IPS-18a (cell line): ENCODE results near the gene LRP5.
"Not testable (repeated sequence)": the region's sequence is repeated elsewhere in the genome, so short reads cannot be mapped to it uniquely, and the experiment has no call there.

ENCODE experiments used
- H3K27ac ChIP-seq: one replicate; pipeline ENCODE4 v1.5.1; 2013; ENCODE audit warnings: low read length
- H3K27me3 ChIP-seq: one replicate; pipeline ENCODE4 v1.6.1; 2013; ENCODE audit warnings: mild to moderate bottlenecking, low read length; ENCODE audit not compliant: control insufficient read depth, insufficient read depth
- H3K36me3 ChIP-seq: one replicate; pipeline ENCODE4 v1.6.1; 2013; ENCODE audit warnings: low read depth, low read length; ENCODE audit not compliant: control insufficient read depth
- H3K4me1 ChIP-seq: one replicate; pipeline ENCODE4 v1.6.1; 2013; ENCODE audit warnings: low read depth, low read length; ENCODE audit not compliant: control insufficient read depth
- H3K4me3 ChIP-seq: one replicate; pipeline ENCODE4 v1.5.1; 2013; ENCODE audit warnings: low read length
- H3K9ac ChIP-seq: one replicate; pipeline ENCODE4 v1.6.1; 2013; ENCODE audit warnings: mild to moderate bottlenecking, low read length, moderate library complexity
- H3K9me3 ChIP-seq: one replicate; pipeline ENCODE4 v1.6.1; 2013; ENCODE audit warnings: low read depth, low read length; ENCODE audit not compliant: control insufficient read depth

The LRP5 gene

DNA sequence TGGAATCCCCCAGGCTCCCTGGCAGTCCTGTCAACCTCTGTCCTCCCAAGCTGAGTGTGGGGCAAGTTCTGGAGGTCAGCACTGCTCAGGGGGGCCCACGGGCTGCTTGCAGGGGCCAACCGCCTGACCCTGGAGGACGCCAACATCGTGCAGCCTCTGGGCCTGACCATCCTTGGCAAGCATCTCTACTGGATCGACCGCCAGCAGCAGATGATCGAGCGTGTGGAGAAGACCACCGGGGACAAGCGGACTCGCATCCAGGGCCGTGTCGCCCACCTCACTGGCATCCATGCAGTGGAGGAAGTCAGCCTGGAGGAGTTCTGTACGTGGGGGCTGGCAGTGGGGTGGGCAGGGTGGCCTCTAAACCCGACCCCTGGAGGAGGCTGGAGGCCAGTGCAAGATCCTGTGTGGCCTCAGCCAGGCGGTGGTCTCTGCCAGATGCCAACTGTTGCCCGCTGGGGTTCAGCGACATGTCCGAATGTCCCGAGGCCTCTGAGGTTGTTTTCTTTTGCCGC is 113.5 kb downstream of the LRP5 start:
- Histone ChIP-seq H3K9me3 (peaks cover 5% of the 10 kb centered on the region), H3K4me3 (no peak overlapping the region), H3K9ac (no peak overlapping the region), H3K4me1 (no peaks in the 10 kb centered on the region), H3K36me3 (peaks cover 13% of the 10 kb centered on the region), H3K27me3 (no peaks in the 10 kb centered on the region), H3K27ac (no peak overlapping the region)

DNA sequence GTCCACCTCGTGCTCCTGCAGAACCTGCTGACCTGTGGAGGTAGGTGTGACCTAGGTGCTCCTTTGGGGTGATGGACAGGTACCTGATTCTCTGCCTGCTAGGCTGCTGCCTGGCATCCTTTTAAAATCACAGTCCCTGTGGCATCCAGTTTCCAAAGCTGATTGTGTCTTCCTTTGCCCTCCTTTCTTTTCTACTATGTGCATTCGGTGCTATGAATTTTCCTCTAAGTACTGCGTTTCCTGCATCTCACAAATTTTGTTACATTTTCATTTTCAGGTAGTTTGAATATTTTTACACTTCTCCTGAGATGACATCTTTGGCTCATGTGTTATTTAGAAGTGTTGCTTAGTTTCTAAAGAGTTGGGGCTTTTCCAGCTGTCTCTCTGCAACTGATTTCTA is 117.3 kb downstream of the LRP5 start:
- no peak overlapping the region for H3K4me3 ChIP-seq
- H3K9me3 ChIP-seq, result peaks cover 5% of the 10 kb centered on the region
- H3K36me3 ChIP-seq, result peaks cover 13% of the 10 kb centered on the region
- H3K9ac ChIP-seq, result no peak overlapping the region
- no peaks in the 10 kb centered on the region for H3K4me1 ChIP-seq
- no peak overlapping the region for H3K27ac ChIP-seq
- no peaks in the 10 kb centered on the region for H3K27me3 ChIP-seq

DNA sequence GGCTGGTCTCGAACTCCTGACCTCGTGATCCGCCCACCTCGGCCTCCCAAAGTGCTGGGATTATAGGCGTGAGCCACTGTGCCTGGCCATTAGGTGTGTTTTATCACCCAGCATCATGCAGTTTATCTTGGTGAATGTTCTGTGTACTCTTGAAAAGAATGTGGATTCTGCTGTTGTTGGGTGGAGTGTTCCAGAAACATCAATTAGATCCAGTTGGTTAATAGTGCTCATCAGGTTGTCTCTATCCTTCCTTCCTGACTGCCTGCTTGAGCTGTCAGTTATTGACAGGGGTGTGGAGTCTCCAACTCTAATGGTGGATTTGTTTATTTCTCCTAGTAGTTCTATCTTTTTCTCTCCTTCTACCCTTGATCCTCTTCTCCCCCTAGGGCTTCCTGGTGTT is 118.0 kb downstream of the LRP5 start:
- no peak overlapping the region for H3K27ac ChIP-seq
- H3K9ac ChIP-seq, result no peak overlapping the region
- H3K4me1 ChIP-seq, result no peaks in the 10 kb centered on the region
- H3K27me3 ChIP-seq, result no peaks in the 10 kb centered on the region
- peaks cover 13% of the 10 kb centered on the region for H3K36me3 ChIP-seq
- peaks cover 5% of the 10 kb centered on the region for H3K9me3 ChIP-seq
- no peak overlapping the region for H3K4me3 ChIP-seq

DNA sequence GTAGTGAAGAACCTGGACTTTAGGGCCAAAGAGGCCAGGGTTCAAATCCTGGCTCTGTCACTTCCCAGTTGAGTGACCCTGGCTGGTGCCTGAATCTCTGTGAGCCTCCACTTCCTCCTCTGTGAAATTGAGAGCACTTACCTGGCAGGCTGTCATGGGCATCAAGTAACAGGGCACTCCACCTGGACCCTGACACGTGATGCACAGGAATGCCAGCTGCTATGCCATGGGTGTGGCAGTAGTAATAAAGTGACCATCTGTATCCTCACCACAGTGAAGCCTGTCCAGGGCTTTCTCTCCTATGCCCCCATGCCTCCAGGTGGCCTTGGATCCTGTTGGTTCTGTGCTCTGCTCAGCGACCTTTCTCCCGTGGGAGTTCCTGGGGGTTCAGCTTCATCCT is 118.4 kb downstream of the LRP5 start:
- Histone ChIP-seq H3K27me3 (no peaks in the 10 kb centered on the region), H3K36me3 (peaks cover 13% of the 10 kb centered on the region), H3K9me3 (peaks cover 5% of the 10 kb centered on the region), H3K4me1 (no peaks in the 10 kb centered on the region), H3K9ac (no peak overlapping the region), H3K27ac (no peak overlapping the region), H3K4me3 (no peak overlapping the region)

DNA sequence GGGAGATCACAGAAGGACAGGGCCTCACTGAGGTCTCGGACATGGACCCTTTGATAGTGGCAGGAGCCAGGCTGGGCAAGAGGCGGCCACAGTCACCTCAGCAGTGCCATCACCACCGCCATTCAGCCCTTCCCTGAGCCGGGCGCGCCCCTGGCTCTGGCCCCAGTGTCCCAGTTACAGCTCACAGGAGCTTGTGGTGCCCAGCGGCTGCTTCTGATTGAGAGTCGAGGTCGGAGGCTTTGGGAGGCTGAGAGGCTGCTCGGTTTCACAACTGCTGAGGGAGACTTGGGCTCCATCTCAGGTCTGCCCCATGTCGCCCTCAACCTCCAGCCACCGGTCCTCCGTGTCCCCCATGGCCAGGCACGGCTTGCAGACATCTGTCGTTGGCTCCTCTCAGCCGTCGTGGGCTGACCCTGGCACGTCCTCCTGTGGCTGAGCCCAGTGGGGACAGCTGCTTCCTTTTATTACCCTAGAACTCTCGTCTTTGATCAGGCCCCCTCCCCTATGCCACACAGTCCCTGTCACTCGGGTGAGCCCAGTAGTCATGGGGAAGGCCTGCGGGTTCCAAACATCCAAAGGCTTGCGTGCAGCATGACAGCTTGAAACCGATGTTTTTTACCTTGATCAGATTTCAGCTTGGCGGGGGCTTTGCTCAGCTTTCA is 119.7 kb downstream of the LRP5 start:
- Histone ChIP-seq H3K9me3 (peaks cover 5% of the 10 kb centered on the region), H3K27ac (no peak overlapping the region), H3K4me3 (no peak overlapping the region), H3K36me3 (peaks cover 8% of the 10 kb centered on the region), H3K27me3 (no peaks in the 10 kb centered on the region), H3K4me1 (no peaks in the 10 kb centered on the region), H3K9ac (no peak overlapping the region)

DNA sequence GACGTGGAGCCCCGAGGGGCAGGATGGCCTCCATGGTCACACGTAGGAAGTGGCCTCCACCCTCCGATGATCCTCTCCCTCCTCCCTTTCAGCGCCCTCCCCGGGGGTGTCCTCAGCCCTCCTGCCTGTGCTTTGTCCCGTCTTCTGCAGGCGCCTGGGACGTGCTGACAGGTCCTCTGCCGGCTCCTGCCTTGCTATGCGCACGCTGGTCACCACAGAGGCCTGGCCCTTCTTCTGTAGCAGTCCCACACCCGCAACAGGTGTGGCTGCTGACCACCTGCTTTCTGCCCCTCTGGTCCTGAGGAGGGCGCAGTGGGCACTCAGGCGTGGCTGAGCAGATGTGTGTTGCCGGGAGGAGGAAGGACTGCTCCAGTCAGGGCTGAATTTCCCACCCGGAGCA is 120.5 kb downstream of the LRP5 start:
- Histone ChIP-seq H3K36me3 (peaks cover 8% of the 10 kb centered on the region), H3K4me3 (no peak overlapping the region), H3K4me1 (no peaks in the 10 kb centered on the region), H3K27me3 (no peaks in the 10 kb centered on the region), H3K9me3 (peaks cover 5% of the 10 kb centered on the region), H3K27ac (no peak overlapping the region), H3K9ac (no peak overlapping the region)

DNA sequence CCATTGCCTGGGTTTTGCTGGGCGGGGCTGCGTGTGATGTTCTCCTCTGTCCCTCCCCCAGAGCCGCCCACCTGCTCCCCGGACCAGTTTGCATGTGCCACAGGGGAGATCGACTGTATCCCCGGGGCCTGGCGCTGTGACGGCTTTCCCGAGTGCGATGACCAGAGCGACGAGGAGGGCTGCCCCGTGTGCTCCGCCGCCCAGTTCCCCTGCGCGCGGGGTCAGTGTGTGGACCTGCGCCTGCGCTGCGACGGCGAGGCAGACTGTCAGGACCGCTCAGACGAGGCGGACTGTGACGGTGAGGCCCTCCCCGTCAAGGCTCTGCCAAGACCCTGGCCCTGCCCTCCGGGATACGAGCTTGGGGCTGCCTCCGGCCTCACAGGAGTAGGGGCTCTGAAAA is 121.2 kb downstream of the LRP5 start:
- H3K4me3 ChIP-seq, result no peak overlapping the region
- H3K27me3 ChIP-seq, result no peaks in the 10 kb centered on the region
- peaks cover 8% of the 10 kb centered on the region for H3K36me3 ChIP-seq
- H3K9me3 ChIP-seq, result peaks cover 5% of the 10 kb centered on the region
- no peak overlapping the region for H3K9ac ChIP-seq
- H3K27ac ChIP-seq, result no peak overlapping the region
- H3K4me1 ChIP-seq, result no peaks in the 10 kb centered on the region

DNA sequence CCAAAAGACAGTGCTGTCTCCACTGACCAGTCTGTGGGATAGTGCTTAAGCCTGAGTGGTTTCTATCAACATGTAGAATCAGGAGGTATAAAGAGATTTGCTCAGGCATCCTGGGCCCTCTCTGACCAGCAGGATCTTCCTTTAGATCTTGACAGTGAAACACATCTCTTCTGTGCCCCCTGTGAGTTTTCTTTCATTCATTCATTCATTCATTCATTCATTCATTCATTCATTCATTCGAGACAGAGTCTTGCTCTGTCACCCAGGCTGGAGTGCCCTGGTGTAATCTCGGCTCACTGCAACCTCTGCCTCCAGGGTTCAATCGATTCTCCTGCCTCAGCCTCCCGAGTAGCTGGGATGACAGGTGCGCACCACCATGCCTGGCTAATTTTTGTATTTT is 121.8 kb downstream of the LRP5 start:
- not testable (repeated sequence) for H3K4me1 ChIP-seq, H3K9ac ChIP-seq, H3K27ac ChIP-seq, H3K27me3 ChIP-seq, H3K36me3 ChIP-seq, H3K4me3 ChIP-seq, H3K9me3 ChIP-seq

DNA sequence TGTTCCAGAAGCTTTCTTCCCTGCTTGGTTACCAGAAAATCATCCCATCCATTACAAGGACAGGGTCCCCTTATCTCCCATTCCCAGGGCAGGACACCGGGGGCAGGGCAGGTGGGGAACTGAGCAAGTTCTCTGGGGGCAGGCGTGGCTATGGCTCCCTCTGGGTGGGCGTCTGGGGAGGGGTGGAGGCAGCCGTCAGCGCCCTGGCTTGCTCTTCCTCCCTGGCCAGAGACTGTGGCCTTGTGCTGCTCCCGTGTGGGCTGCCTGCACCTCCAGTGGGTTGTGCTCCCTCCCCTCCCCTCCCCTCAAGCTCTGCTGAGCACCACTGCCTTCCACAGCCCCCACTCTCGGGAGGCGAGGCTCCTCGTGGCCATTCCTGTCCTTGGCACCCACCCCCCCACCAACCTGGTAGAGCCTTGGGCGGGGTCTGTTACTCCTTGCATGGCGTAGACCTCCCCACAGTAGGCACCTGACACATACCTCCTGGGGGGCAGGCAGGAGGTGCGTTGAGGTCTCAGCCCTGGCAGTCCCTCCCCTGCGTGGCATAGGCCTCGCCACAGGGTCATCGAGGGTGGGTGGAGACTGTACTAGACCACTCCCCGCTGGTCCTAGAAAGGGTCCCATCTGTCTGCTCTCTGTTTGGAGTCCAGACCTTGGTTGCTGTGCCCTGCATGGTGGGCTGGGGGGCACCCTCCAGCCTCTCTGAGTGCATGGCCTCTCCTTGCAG is 123.9 kb downstream of the LRP5 start:
- H3K4me1 ChIP-seq, result peaks cover 11% of the 10 kb centered on the region
- H3K27ac ChIP-seq, result no peak overlapping the region
- H3K27me3 ChIP-seq, result no peaks in the 10 kb centered on the region
- H3K36me3 ChIP-seq, result no peaks in the 10 kb centered on the region
- no peak overlapping the region for H3K9ac ChIP-seq
- no peak overlapping the region for H3K4me3 ChIP-seq
- no peaks in the 10 kb centered on the region for H3K9me3 ChIP-seq

DNA sequence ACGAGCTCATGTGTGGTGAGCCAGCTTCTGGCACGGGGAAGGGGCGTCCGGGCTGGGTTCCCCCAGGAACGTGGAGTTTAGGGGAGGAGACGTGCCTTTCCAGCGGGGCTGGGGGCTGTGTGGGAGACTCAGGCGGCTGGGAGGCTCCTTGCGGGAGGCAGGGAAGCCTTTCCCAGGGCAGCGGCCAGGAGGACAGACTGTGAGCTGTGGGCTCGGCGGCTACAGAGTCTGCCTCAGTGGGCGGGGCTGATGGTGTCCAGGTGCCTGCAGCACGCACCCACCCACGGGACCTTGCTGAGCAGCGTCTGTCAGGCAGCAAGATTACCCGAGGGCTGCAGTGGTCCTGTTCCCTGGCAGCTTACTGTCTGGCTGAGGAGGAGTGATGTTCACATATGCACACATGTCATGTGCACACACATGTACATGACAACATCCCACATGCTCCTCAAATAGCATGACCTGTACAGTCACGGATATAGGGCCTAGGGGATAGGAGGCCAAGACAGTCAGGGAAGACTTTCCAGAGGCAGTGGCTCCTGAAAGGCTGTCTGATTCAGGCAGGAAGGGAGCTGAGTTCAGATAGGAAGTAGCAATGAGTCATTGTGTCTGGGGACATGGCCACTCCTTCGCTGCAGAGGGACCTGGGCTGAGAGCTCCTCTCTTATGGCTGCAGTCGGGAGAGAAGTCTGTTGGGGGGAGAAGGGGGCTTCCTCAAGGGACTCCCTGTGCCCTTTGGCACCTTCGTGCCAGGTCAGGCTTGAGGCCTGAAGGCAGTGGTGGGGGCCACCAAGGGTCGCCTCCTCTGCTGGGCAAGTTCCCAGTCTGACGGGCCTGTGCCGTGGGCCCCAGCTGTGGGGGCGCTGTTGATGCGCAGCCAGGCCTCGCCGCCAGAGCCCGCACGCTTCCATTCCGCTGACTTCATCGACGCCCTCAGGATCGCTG is 124.9 kb downstream of the LRP5 start:
- Histone ChIP-seq H3K9ac (no peak overlapping the region), H3K27ac (no peak overlapping the region), H3K9me3 (no peaks in the 10 kb centered on the region), H3K27me3 (no peaks in the 10 kb centered on the region), H3K4me1 (peaks cover 18% of the 10 kb centered on the region), H3K4me3 (no peak overlapping the region), H3K36me3 (no peaks in the 10 kb centered on the region)

DNA sequence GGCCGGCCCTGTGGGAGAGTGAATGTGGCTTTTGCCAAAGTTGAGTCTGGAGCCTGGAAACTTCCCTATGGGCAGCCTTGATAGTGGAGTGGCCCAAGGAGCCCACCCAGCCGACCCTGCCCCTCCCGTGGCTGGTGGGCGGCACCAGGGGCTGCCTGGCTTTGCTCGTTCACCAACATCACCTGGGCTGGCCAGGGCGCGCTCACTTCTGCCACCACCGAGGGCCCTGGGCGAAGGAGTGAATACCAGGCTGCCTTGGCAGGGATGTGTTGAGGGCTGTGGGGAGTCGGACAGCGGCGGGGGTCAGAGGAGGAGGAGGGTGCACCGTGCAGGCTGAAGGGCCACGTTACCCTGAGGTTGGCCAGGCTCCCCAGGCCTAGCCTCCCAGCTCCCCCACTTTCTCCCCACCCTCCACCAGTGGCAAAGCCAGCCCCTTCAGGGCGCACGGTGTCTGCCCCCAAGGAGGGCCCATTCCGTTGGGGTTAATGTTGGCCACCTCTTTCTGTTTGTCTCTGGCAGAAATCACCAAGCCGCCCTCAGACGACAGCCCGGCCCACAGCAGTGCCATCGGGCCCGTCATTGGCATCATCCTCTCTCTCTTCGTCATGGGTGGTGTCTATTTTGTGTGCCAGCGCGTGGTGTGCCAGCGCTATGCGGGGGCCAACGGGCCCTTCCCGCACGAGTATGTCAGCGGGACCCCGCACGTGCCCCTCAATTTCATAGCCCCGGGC is 125.7 kb downstream of the LRP5 start:
- no peaks in the 10 kb centered on the region for H3K36me3 ChIP-seq
- H3K4me3 ChIP-seq, result no peak overlapping the region
- H3K9ac ChIP-seq, result no peak overlapping the region
- no peaks in the 10 kb centered on the region for H3K27me3 ChIP-seq
- H3K27ac ChIP-seq, result no peak overlapping the region
- H3K9me3 ChIP-seq, result no peaks in the 10 kb centered on the region
- peaks cover 18% of the 10 kb centered on the region for H3K4me1 ChIP-seq
